Ishikawa (cell line): ENCODE results near the gene FMN2.

Source experiments
- CEBPB ChIP-seq: IDR thresholded peaks from 2 replicates; pipeline ENCODE4 v1.6.1; 2012
- CREB1 ChIP-seq: IDR thresholded peaks from 2 replicates; pipeline ENCODE4 v1.6.1; 2012; ENCODE audit warnings: low read depth
- EGR1 ChIP-seq: IDR thresholded peaks from 2 replicates; pipeline ENCODE4 v1.6.1; 2012
- EP300 ChIP-seq: IDR thresholded peaks from 2 replicates; pipeline ENCODE4 v1.6.1; 2012; ENCODE audit warnings: borderline replicate concordance
- FOXM1 ChIP-seq: IDR thresholded peaks from 2 replicates; pipeline ENCODE4 v1.6.1; 2012; ENCODE audit warnings: low read depth, borderline replicate concordance
- MAX ChIP-seq: IDR thresholded peaks from 2 replicates; pipeline ENCODE4 v1.6.1; 2012
- NFIC ChIP-seq: IDR thresholded peaks from 2 replicates; pipeline ENCODE4 v1.6.1; 2012
- RAD21 ChIP-seq: IDR thresholded peaks from 2 replicates; pipeline ENCODE4 v1.6.1; 2012; ENCODE audit warnings: low read depth
- REST ChIP-seq: IDR thresholded peaks from 2 replicates; pipeline ENCODE4 v1.6.1; 2012; ENCODE audit warnings: low read depth, mild to moderate bottlenecking
- TAF1 ChIP-seq: IDR thresholded peaks from 2 replicates; pipeline ENCODE4 v1.6.1; 2012; ENCODE audit warnings: low read depth, mild to moderate bottlenecking
- TCF12 ChIP-seq: IDR thresholded peaks from 2 replicates; pipeline ENCODE4 v1.6.1; 2012; ENCODE audit warnings: low read depth
- TEAD4 ChIP-seq: IDR thresholded peaks from 2 replicates; pipeline ENCODE4 v1.6.1; 2012
- USF1 ChIP-seq: IDR thresholded peaks from 2 replicates; pipeline ENCODE4 v1.6.1; 2012
- YY1 ChIP-seq: IDR thresholded peaks from 2 replicates; pipeline ENCODE4 v1.6.1; 2012; ENCODE audit warnings: low read depth
- ZBTB7A ChIP-seq: IDR thresholded peaks from 2 replicates; pipeline ENCODE4 v1.6.1; 2012; ENCODE audit warnings: low read depth

The FMN2 gene

DNA sequence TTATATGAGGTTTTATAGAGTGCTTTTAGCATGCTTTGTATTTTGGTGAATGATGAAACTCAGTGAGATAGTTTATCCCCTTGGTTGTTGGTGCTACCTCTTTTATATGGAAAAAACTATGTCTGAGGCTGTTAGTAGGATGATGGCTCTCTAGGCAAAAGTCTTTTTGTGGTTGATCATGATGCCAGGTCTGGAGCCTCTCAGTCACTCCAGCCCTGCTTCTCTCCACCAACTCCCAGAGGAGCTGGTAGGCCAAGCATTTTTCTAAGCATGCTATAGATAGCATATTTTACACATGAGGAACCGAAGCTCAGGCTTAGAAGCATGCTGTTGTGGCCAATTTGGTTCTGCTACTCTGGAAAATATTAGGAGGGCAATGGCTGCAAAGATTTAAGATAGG lies 82.2 kb downstream of the FMN2 start:
- TF ChIP-seq USF1: no peak
- TF ChIP-seq RAD21: no peak
- TF ChIP-seq YY1: no peak
- no peak for TF ChIP-seq TCF12
- no peak for TF ChIP-seq REST
- TF ChIP-seq EP300: no peak
- TF ChIP-seq CREB1: no peak
- TF ChIP-seq CEBPB: no peak
- TF ChIP-seq FOXM1: no peak
- TF ChIP-seq EGR1: no peak
- TF ChIP-seq MAX: no peak
- TF ChIP-seq NFIC: no peak
- TF ChIP-seq ZBTB7A: no peak

GRCh38 chr1:240174734-240175133 lies 83.1 kb downstream of the FMN2 start:
- TF ChIP-seq MAX (no peak), ZBTB7A (no peak), USF1 (no peak), YY1 (no peak), CEBPB (no peak), TCF12 (no peak), EGR1 (no peak), NFIC (no peak), EP300 (no peak), TAF1 (no peak), REST (no peak), CREB1 (no peak), RAD21 (no peak), FOXM1 (no peak), TEAD4 (no peak)

DNA sequence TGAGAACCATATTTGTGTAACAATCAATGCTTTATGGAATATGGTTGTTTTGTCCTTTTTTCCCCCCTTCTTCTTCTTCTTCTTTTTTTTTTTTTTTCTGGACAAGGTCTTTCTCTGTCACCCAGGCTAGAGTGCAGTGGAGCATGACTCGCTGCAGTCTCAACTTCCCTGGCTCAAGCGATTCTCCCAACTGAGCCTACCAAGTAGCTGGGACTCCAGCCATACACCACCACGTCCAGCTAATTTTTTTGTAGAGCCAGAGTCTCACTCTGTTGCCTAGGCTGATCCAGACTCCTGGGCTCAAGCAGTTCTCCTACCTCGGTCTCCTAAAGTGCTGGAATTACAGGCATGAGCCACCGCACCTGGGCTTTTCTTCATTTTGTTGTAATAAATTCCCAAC lies 86.7 kb downstream of the FMN2 start:
- TF ChIP-seq MAX (no peak), CREB1 (no peak), CEBPB (no peak), EGR1 (no peak), ZBTB7A (no peak), YY1 (no peak)

DNA sequence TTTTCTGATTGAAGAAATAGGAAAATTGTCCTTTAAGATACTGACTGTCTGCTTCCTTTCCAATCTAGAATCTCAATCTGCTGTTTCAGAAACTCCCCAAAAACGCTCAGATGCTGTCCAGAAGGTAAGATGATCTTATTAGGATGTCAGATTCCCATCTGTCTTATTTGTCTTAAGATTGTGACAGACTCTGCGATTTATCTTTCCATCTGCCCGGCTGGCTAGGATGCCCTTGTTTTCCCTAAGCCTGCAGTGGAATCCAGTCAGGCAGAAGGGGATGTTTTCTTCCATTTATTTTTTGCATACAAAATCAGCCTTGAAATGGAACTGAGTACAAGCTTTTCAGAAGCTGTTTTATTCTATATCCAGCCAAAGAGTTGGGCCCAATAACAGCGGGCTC lies 96.5 kb downstream of the FMN2 start:
- TF ChIP-seq USF1: no peak
- no peak for TF ChIP-seq EGR1
- TF ChIP-seq CEBPB: no peak
- no peak for TF ChIP-seq MAX
- no peak for TF ChIP-seq FOXM1
- no peak for TF ChIP-seq NFIC
- no peak for TF ChIP-seq YY1
- TF ChIP-seq RAD21: no peak
- no peak for TF ChIP-seq TEAD4
- no peak for TF ChIP-seq TAF1
- no peak for TF ChIP-seq REST
- no peak for TF ChIP-seq ZBTB7A
- no peak for TF ChIP-seq CREB1
- no peak for TF ChIP-seq TCF12
- no peak for TF ChIP-seq EP300
